T-helper 9 cell (primary cell): ENCODE data around the gene RPS8.
"Not testable (repeated sequence)": the region's sequence is repeated elsewhere in the genome, so short reads cannot be mapped to it uniquely, and the experiment has no call there.

Experiments
- DNase-seq: peaks from one replicate; pipeline ENCODE4 v3.0.0-alpha.2; 2020
- total RNA-seq, 2 donors: gene quantifications; one replicate each; lab custom pipeline; 2026; lab: John Stamatoyannopoulos, UW

The RPS8 gene
- 1,676 to 1,726 reads per million in 2 donors for total RNA-seq

GRCh38 chr1:44775078-44775929 lies at the start of gene RPS8:
RPS8 (plus strand) TSS chr1:44775540; CDS start chr1:44775597, 57 bp downstream.
- peak; percentile 82 for DNase-seq

GRCh38 chr1:44730741-44731512 lies 44.4 kb upstream of the RPS8 start, which contains the start of gene RNU5D-1:
RNU5D-1 (minus strand) TSS chr1:44731170.
- DNase-seq, result peak; percentile 95

- DNase-seq, result no peak
These were observed 42.0 kb upstream of the RPS8 start for GRCh38 chr1:44733365-44733764.

- no peak for DNase-seq
These were observed 41.6 kb upstream of the RPS8 start for GRCh38 chr1:44733784-44734183.

- no peak for DNase-seq
These were observed 39.3 kb upstream of the RPS8 start for GRCh38 chr1:44735992-44736391.

GRCh38 chr1:44738953-44739306 lies 36.4 kb upstream of the RPS8 start:
- not testable (repeated sequence) for DNase-seq

- peak; percentile 93 for DNase-seq
These were observed 35.8 kb upstream of the RPS8 start, which contains the start of gene KIF2C for GRCh38 chr1:44739307-44740178. KIF2C (plus strand) TSS chr1:44739837; CDS start chr1:44739933, 96 bp downstream.

- DNase-seq, result no peak
These were observed 35.1 kb upstream of the RPS8 start for GRCh38 chr1:44740179-44740617.

- no peak for DNase-seq
These were observed 32.1 kb upstream of the RPS8 start for GRCh38 chr1:44743211-44743610.

- no peak for DNase-seq
These were observed 27.5 kb upstream of the RPS8 start for GRCh38 chr1:44747878-44748277.

GRCh38 chr1:44757420-44757819 lies 17.9 kb upstream of the RPS8 start:
- no peak for DNase-seq

GRCh38 chr1:44759077-44759476 lies 16.3 kb upstream of the RPS8 start:
- no peak for DNase-seq

- DNase-seq, result no peak
These were observed 14.5 kb upstream of the RPS8 start for GRCh38 chr1:44760876-44761275.

GRCh38 chr1:44766421-44766820 lies 8.9 kb upstream of the RPS8 start:
- not testable (repeated sequence) for DNase-seq

- no peak for DNase-seq
These were observed 790 bp downstream of the RPS8 start for GRCh38 chr1:44775930-44776729.

- no peak for DNase-seq
These were observed 1.4 kb downstream of the RPS8 start for GRCh38 chr1:44776730-44777068.

GRCh38 chr1:44777547-44777946 lies 2.2 kb downstream of the RPS8 start:
- no peak for DNase-seq

- DNase-seq, result no peak
These were observed 2.8 kb downstream of the RPS8 start for GRCh38 chr1:44777969-44778635.

GRCh38 chr1:44778705-44779576 lies 3.6 kb downstream of the RPS8 start:
- DNase-seq, result no peak

- DNase-seq, result no peak
These were observed 5.3 kb downstream of the RPS8 start for GRCh38 chr1:44780583-44781121.
